HepG2 (cell line): ENCODE measurements around the gene CENPP. TPM values are rescaled to one million over a fixed set of nuclear protein-coding genes. Genes with fewer than 3 reads are reported as not detected.

Experiments used
- CBX2 ChIP-seq, 2 experiments: fragments of 200-600 bp in 1 of 2; sonication (generic); formaldehyde crosslinking in 1 of 2; IDR thresholded peaks; 2 replicates each; pipeline versions ENCODE4 v1.7.0 to v1.8.1; 2018 to 2022; ENCODE audit warnings: low read depth in 2 of 2, low read length in 1 of 2, mild to moderate bottlenecking in 1 of 2, missing genetic modification reagents in 1 of 2
- CTCF ChIP-seq: sonication (generic); formaldehyde crosslinking; IDR thresholded peaks from 2 replicates; pipeline ENCODE4 v1.5.0; 2020; ENCODE audit warnings: mild to moderate bottlenecking, missing genetic modification reagents, moderate library complexity
- ELF3 ChIP-seq: IDR thresholded peaks from 2 replicates; pipeline ENCODE4 v1.6.1; 2016; ENCODE audit warnings: missing genetic modification reagents, missing compliant biosample characterization
- ERF ChIP-seq: IDR thresholded peaks from 2 replicates; pipeline ENCODE4 v1.6.1; 2018; ENCODE audit warnings: missing biosample characterization, missing genetic modification reagents
- FLYWCH1 ChIP-seq: sonication (generic); formaldehyde crosslinking; IDR thresholded peaks from 2 replicates; pipeline ENCODE4 v1.8.1; 2023; ENCODE audit warnings: mild to moderate bottlenecking, missing genetic modification reagents
- MIER2 ChIP-seq: IDR thresholded peaks from 2 replicates; pipeline ENCODE4 v1.6.1; 2016; ENCODE audit warnings: missing biosample characterization, missing genetic modification reagents
- NR3C1 ChIP-seq: sonication (generic); formaldehyde crosslinking; IDR thresholded peaks from 2 replicates; pipeline ENCODE4 v1.4.0; 2020; ENCODE audit warnings: missing genetic modification reagents
- POLR2A ChIP-seq, 2 experiments: IDR thresholded peaks; 2 replicates each; pipeline ENCODE4 v1.6.1; 2011; ENCODE audit warnings: low read depth in 2 of 2, low read length in 2 of 2, mild to moderate bottlenecking in 1 of 2, moderate library complexity in 1 of 2; ENCODE audit not compliant: insufficient read depth in 1 of 2
- SAFB2 ChIP-seq: sonication (generic); formaldehyde crosslinking; IDR thresholded peaks from 2 replicates; pipeline ENCODE4 v1.5.1; 2020; ENCODE audit warnings: missing genetic modification reagents, low read depth, mild to moderate bottlenecking, borderline replicate concordance
- SNAPC5 ChIP-seq: sonication (generic); formaldehyde crosslinking; IDR thresholded peaks from 2 replicates; pipeline ENCODE4 v1.8.1; 2023; ENCODE audit warnings: mild to moderate bottlenecking, missing genetic modification reagents, borderline replicate concordance
- ZNF710 ChIP-seq: sonication (generic); formaldehyde crosslinking; IDR thresholded peaks from 2 replicates; pipeline ENCODE4 v1.5.0; 2020; ENCODE audit warnings: mild to moderate bottlenecking, missing genetic modification reagents, borderline replicate concordance
- ZNF800 ChIP-seq: sonication (generic); formaldehyde crosslinking; IDR thresholded peaks from 2 replicates; pipeline ENCODE4 v1.4.0; 2020; ENCODE audit warnings: missing genetic modification reagents
- polyA plus RNA-seq, 8 experiments: library from polyadenylated mRNA; depleted of rRNA in 3 of 8; stranded (reverse) in 7 of 8; unstranded in 1 of 8; fragments of >200 nt; fragmentation: Illumina TruSeq in 4 of 8; extraction: Trizol in 4 of 8; gene quantifications; 2 replicates each; pipeline versions ENCODE4 v1.2.1 to v1.2.3, GENCODE V29; 2011 to 2016; ENCODE audit warnings: low read depth in 4 of 8, missing spikeins in 1 of 8, mixed read lengths in 1 of 8; ENCODE audit not compliant: insufficient read depth in 1 of 8
- total RNA-seq, 5 experiments: library from RNA; depleted of rRNA; stranded (reverse); fragments of >200 nt; fragmentation: Illumina TruSeq; extraction: Trizol; gene quantifications; 2 replicates each; pipeline ENCODE4 v1.2.3, GENCODE V29; 2016; ENCODE audit warnings: low read depth in 1 of 5
- TF ChIP-seq, protein P1 (sequence below): sonication (generic); formaldehyde crosslinking; IDR thresholded peaks from 2 replicates; pipeline ENCODE4 v1.8.1; 2023; ENCODE audit warnings: missing genetic modification reagents, mild to moderate bottlenecking, borderline replicate concordance
- TF ChIP-seq, protein P2 (sequence below): sonication (generic); formaldehyde crosslinking; IDR thresholded peaks from 2 replicates; pipeline ENCODE4 v1.4.0; 2020; ENCODE audit warnings: missing genetic modification reagents, borderline replicate concordance

The CENPP gene
- total and polyA plus RNA-seq, 2 of the 13 experiments (the other 11 are each of a cell fraction or from before 2014, with no cell fraction given), result 2.0 to 11.4 TPM

GRCh38 chr9:92293452-92294296 is 32.1 kb upstream of the CENPP start, which contains the start of gene IARS1 (continued):
- TF ChIP-seq CTCF (CRISPR knock-in tag) (peak; percentile 91), POLR2A (IDR thresholded peaks at IDR 0.05; ENCODE audit: insufficient read depth in 1 of 2, low read depth in 2 of 2, low read length in 2 of 2) (peak; percentile 95 to 97), MIER2 (CRISPR knock-in tag) (peak; percentile 39; the same call in 1 of the 2 replicates), ZNF710 (CRISPR knock-in tag) (peak; percentile 91), SAFB2 (CRISPR knock-in tag) (peak; percentile 55; the same call in 1 of the 2 replicates), CBX2 (IDR thresholded peaks at IDR 0.05; ENCODE audit: low read depth, low read length) (no peak), CBX2 (CRISPR knock-in tag; IDR thresholded peaks at IDR 0.05; ENCODE audit: low read depth) (peak; percentile 79; the same call in 1 of the 2 replicates), ZNF800 (peak; percentile 91), ELF3 (CRISPR knock-in tag) (peak; percentile 82), SNAPC5 (CRISPR knock-in tag) (peak; percentile 96; the same call in 1 of the 2 replicates), FLYWCH1 (no peak), NR3C1 (CRISPR knock-in tag) (no peak), ERF (CRISPR knock-in tag) (peak; percentile 90)
- TF ChIP-seq, protein P1, sequence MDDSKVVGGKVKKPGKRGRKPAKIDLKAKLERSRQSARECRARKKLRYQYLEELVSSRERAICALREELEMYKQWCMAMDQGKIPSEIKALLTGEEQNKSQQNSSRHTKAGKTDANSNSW (CRISPR knock-in tag), result peak; percentile 96; the same call in 1 of the 2 replicates
- TF ChIP-seq, protein P2, sequence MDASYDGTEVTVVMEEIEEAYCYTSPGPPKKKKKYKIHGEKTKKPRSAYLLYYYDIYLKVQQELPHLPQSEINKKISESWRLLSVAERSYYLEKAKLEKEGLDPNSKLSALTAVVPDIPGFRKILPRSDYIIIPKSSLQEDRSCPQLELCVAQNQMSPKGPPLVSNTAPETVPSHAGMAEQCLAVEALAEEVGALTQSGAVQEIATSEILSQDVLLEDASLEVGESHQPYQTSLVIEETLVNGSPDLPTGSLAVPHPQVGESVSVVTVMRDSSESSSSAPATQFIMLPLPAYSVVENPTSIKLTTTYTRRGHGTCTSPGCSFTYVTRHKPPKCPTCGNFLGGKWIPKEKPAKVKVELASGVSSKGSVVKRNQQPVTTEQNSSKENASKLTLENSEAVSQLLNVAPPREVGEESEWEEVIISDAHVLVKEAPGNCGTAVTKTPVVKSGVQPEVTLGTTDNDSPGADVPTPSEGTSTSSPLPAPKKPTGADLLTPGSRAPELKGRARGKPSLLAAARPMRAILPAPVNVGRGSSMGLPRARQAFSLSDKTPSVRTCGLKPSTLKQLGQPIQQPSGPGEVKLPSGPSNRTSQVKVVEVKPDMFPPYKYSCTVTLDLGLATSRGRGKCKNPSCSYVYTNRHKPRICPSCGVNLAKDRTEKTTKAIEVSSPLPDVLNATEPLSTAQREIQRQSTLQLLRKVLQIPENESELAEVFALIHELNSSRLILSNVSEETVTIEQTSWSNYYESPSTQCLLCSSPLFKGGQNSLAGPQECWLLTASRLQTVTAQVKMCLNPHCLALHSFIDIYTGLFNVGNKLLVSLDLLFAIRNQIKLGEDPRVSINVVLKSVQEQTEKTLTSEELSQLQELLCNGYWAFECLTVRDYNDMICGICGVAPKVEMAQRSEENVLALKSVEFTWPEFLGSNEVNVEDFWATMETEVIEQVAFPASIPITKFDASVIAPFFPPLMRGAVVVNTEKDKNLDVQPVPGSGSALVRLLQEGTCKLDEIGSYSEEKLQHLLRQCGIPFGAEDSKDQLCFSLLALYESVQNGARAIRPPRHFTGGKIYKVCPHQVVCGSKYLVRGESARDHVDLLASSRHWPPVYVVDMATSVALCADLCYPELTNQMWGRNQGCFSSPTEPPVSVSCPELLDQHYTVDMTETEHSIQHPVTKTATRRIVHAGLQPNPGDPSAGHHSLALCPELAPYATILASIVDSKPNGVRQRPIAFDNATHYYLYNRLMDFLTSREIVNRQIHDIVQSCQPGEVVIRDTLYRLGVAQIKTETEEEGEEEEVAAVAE (CRISPR knock-in tag), result peak; percentile 100
